AG08395 (cell line): ENCODE data around the gene C10orf71.

ENCODE experiments used
- DNase-seq: peaks from one replicate; pipeline ENCODE4 v3.0.0; 2012; ENCODE audit warnings: mixed read lengths, low spot score

The C10orf71 gene

GRCh38 chr10:49273082-49273465, 25.9 kb upstream of the C10orf71 start:
- no peak for DNase-seq

GRCh38 chr10:49273626-49274025, 25.3 kb upstream of the C10orf71 start:
- no peak for DNase-seq

GRCh38 chr10:49274886-49275285, 24.1 kb upstream of the C10orf71 start:
- no peak for DNase-seq

- DNase-seq: no peak
These were observed 23.1 kb upstream of the C10orf71 start for GRCh38 chr10:49275896-49276295.

- no peak for DNase-seq
These were observed 22.4 kb upstream of the C10orf71 start for GRCh38 chr10:49276596-49276995.

GRCh38 chr10:49277973-49278372, 21.0 kb upstream of the C10orf71 start:
- DNase-seq: no peak

- DNase-seq: no peak
These were observed 20.4 kb upstream of the C10orf71 start for GRCh38 chr10:49278497-49278981.

GRCh38 chr10:49279015-49279880, 19.7 kb upstream of the C10orf71 start:
- no peak for DNase-seq

GRCh38 chr10:49280001-49280408, 19.0 kb upstream of the C10orf71 start:
- DNase-seq: peak; percentile 57

GRCh38 chr10:49281461-49281860, 17.5 kb upstream of the C10orf71 start:
- DNase-seq: no peak

GRCh38 chr10:49282306-49282705, 16.7 kb upstream of the C10orf71 start:
- DNase-seq: no peak

GRCh38 chr10:49282879-49283341, 16.1 kb upstream of the C10orf71 start:
- DNase-seq: no peak

- no peak for DNase-seq
These were observed 15.5 kb upstream of the C10orf71 start for GRCh38 chr10:49283491-49283890.

GRCh38 chr10:49284356-49284755, 14.6 kb upstream of the C10orf71 start:
- no peak for DNase-seq

GRCh38 chr10:49285232-49285631, 13.7 kb upstream of the C10orf71 start:
- no peak for DNase-seq

- no peak for DNase-seq
These were observed 12.3 kb upstream of the C10orf71 start for GRCh38 chr10:49286686-49287085.

- DNase-seq: no peak
These were observed 11.2 kb upstream of the C10orf71 start for GRCh38 chr10:49287689-49288340.

GRCh38 chr10:49288341-49289065, 10.5 kb upstream of the C10orf71 start:
- DNase-seq: no peak

- no peak for DNase-seq
These were observed 9.5 kb upstream of the C10orf71 start for GRCh38 chr10:49289480-49289879.

- DNase-seq: no peak
These were observed 8.8 kb upstream of the C10orf71 start for GRCh38 chr10:49290131-49290530.

GRCh38 chr10:49290607-49291006, 8.4 kb upstream of the C10orf71 start:
- DNase-seq: no peak

- no peak for DNase-seq
These were observed 6.3 kb upstream of the C10orf71 start for GRCh38 chr10:49292565-49293207.
